Measurements from ENCODE around the gene MGLL.

Gene MGLL

DNA sequence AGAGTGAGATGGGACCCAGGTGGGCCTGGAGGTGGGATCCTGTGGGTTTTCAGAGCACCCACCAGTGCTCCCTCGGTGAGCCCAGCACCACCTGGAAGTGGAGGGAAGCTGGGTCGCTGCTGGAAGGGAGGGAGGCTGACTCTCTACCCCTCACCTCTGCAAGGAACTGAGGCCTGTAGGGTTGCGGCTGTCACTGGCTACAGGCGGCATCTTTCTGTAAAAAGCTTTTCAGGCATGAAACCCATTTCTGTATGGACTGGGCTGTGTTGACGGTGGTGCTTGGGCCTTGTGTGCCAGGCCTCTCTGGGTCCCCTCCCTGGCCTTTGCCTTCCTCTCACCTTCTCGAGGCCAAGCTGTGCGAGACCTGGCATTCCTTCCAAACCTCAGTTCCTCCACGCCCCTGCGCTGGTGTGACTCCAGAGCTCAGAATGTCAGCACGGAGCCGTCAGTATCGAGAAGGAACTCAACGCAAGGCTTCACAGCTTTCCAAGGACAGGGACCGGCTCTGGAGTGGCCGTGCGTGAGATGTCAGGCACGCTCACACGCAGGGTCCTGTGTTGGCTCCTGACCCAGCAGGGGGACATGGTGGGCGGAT, 133.0 kb downstream of the MGLL start:
- no peak overlapping the region for H3K4me3 ChIP-seq (ENCODE audit: low read depth in 1 of 2, low read length in 2 of 2)
- no peak overlapping the region for H2AFZ ChIP-seq (ENCODE audit: low read depth, low read length)
- H3K4me1 ChIP-seq (ENCODE audit: insufficient read depth, low read length): no peaks in the 10 kb centered on the region
- H3K9ac ChIP-seq (ENCODE audit: low read depth, low read length): no peak overlapping the region
- ATAC-seq (ENCODE audit: insufficient read depth, low read depth): no peak
- H3K9me3 ChIP-seq (ENCODE audit: insufficient read depth, low read length, severe bottlenecking): no peaks in the 10 kb centered on the region
- H3K4me2 ChIP-seq (ENCODE audit: insufficient read depth, low read length): no peak overlapping the region
- H3K27ac ChIP-seq (ENCODE audit: low read length): no peak overlapping the region
- no peaks in the 10 kb centered on the region for H4K20me1 ChIP-seq (ENCODE audit: insufficient read depth, low read length)
- no peaks in the 10 kb centered on the region for H3K27me3 ChIP-seq (ENCODE audit: insufficient read depth, low read length, poor library complexity)
- H3K36me3 ChIP-seq (ENCODE audit: insufficient read depth, low read length): no peaks in the 10 kb centered on the region
- no peaks in the 10 kb centered on the region for H3K79me2 ChIP-seq (ENCODE audit: insufficient read depth, low read length)
- no peak for DNase-seq
- TF ChIP-seq EZH2 (IDR thresholded peaks at IDR 0.05; ENCODE audit: borderline replicate concordance, low read depth, low read length, severe bottlenecking): no peak
- TF ChIP-seq, protein P1, sequence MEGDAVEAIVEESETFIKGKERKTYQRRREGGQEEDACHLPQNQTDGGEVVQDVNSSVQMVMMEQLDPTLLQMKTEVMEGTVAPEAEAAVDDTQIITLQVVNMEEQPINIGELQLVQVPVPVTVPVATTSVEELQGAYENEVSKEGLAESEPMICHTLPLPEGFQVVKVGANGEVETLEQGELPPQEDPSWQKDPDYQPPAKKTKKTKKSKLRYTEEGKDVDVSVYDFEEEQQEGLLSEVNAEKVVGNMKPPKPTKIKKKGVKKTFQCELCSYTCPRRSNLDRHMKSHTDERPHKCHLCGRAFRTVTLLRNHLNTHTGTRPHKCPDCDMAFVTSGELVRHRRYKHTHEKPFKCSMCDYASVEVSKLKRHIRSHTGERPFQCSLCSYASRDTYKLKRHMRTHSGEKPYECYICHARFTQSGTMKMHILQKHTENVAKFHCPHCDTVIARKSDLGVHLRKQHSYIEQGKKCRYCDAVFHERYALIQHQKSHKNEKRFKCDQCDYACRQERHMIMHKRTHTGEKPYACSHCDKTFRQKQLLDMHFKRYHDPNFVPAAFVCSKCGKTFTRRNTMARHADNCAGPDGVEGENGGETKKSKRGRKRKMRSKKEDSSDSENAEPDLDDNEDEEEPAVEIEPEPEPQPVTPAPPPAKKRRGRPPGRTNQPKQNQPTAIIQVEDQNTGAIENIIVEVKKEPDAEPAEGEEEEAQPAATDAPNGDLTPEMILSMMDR (IDR thresholded peaks at IDR 0.05; ENCODE audit: borderline replicate concordance, extremely low read depth, low read length, poor library complexity, severe bottlenecking): no peak

- DNase-seq: no peak
- H3K4me2 ChIP-seq (ENCODE audit: insufficient read depth, low read length): no peak overlapping the region
- ATAC-seq (ENCODE audit: insufficient read depth, low read depth): no peak
- H3K27ac ChIP-seq (ENCODE audit: low read length): no peak overlapping the region
- no peaks in the 10 kb centered on the region for H3K9me3 ChIP-seq (ENCODE audit: insufficient read depth, low read length, severe bottlenecking)
- H2AFZ ChIP-seq (ENCODE audit: low read depth, low read length): no peak overlapping the region
- no peaks in the 10 kb centered on the region for H3K27me3 ChIP-seq (ENCODE audit: insufficient read depth, low read length, poor library complexity)
- TF ChIP-seq, protein P1 (IDR thresholded peaks at IDR 0.05; ENCODE audit: borderline replicate concordance, extremely low read depth, low read length, poor library complexity, severe bottlenecking): no peak
- TF ChIP-seq EZH2 (IDR thresholded peaks at IDR 0.05; ENCODE audit: borderline replicate concordance, low read depth, low read length, severe bottlenecking): no peak
- no peak overlapping the region for H3K4me3 ChIP-seq (ENCODE audit: low read depth in 1 of 2, low read length in 2 of 2)
- H3K36me3 ChIP-seq (ENCODE audit: insufficient read depth, low read length): no peaks in the 10 kb centered on the region
- H3K4me1 ChIP-seq (ENCODE audit: insufficient read depth, low read length): no peaks in the 10 kb centered on the region
- no peaks in the 10 kb centered on the region for H3K79me2 ChIP-seq (ENCODE audit: insufficient read depth, low read length)
- no peaks in the 10 kb centered on the region for H4K20me1 ChIP-seq (ENCODE audit: insufficient read depth, low read length)
- H3K9ac ChIP-seq (ENCODE audit: low read depth, low read length): no peak overlapping the region
Observed at GRCh38 chr3:127688416-127689265, 133.7 kb downstream of the MGLL start.

- no peaks in the 10 kb centered on the region for H3K4me1 ChIP-seq (ENCODE audit: insufficient read depth, low read length)
- H3K79me2 ChIP-seq (ENCODE audit: insufficient read depth, low read length): no peaks in the 10 kb centered on the region
- TF ChIP-seq, protein P1 (IDR thresholded peaks at IDR 0.05; ENCODE audit: borderline replicate concordance, extremely low read depth, low read length, poor library complexity, severe bottlenecking): no peak
- TF ChIP-seq EZH2 (IDR thresholded peaks at IDR 0.05; ENCODE audit: borderline replicate concordance, low read depth, low read length, severe bottlenecking): no peak
- no peak overlapping the region for H2AFZ ChIP-seq (ENCODE audit: low read depth, low read length)
- no peaks in the 10 kb centered on the region for H3K36me3 ChIP-seq (ENCODE audit: insufficient read depth, low read length)
- H3K4me3 ChIP-seq (ENCODE audit: low read depth in 1 of 2, low read length in 2 of 2): no peak overlapping the region
- H3K27ac ChIP-seq (ENCODE audit: low read length): no peak overlapping the region
- no peak for DNase-seq
- no peak for ATAC-seq (ENCODE audit: insufficient read depth, low read depth)
- no peaks in the 10 kb centered on the region for H4K20me1 ChIP-seq (ENCODE audit: insufficient read depth, low read length)
- no peak overlapping the region for H3K4me2 ChIP-seq (ENCODE audit: insufficient read depth, low read length)
- no peaks in the 10 kb centered on the region for H3K9me3 ChIP-seq (ENCODE audit: insufficient read depth, low read length, severe bottlenecking)
- no peaks in the 10 kb centered on the region for H3K27me3 ChIP-seq (ENCODE audit: insufficient read depth, low read length, poor library complexity)
- H3K9ac ChIP-seq (ENCODE audit: low read depth, low read length): no peak overlapping the region
Observed at GRCh38 chr3:127688022-127688415, 134.3 kb downstream of the MGLL start.
